IgD-negative memory B cell (primary cell): ENCODE measurements around the gene EOLA1. TPM values are rescaled to one million over a fixed set of nuclear protein-coding genes. Genes with fewer than 3 reads are reported as not detected.
"Not testable (repeated sequence)": the region's sequence is repeated elsewhere in the genome, so short reads cannot be mapped to it uniquely, and the experiment has no call there.

Source experiments
- H3K27ac Mint-ChIP-seq, 3 donors: one replicate each; pipeline ENCODE4 v1.8.0; 2020 to 2022; ENCODE audit warnings: mild to moderate bottlenecking in 3 of 3, mixed read lengths in 3 of 3, moderate library complexity in 1 of 3
- H3K27me3 Mint-ChIP-seq: one replicate; pipeline ENCODE4 v1.8.0; 2021; ENCODE audit warnings: mixed read lengths
- H3K36me3 Mint-ChIP-seq: one replicate; pipeline ENCODE4 v1.8.0; 2020; ENCODE audit warnings: mild to moderate bottlenecking, mixed read lengths
- H3K4me1 Mint-ChIP-seq, 3 donors: one replicate each; pipeline ENCODE4 v1.8.0; 2020 to 2022; ENCODE audit warnings: mixed read lengths in 3 of 3, mild to moderate bottlenecking in 1 of 3
- H3K4me3 Mint-ChIP-seq, 4 donors: one replicate each; pipeline ENCODE4 v1.8.0; 2020 to 2022; ENCODE audit warnings: mild to moderate bottlenecking in 4 of 4, mixed read lengths in 4 of 4, moderate library complexity in 3 of 4
- H3K9me3 Mint-ChIP-seq, 3 donors: one replicate each; pipeline ENCODE4 v1.8.0; 2020 to 2021; ENCODE audit warnings: mixed read lengths in 3 of 3, mild to moderate bottlenecking in 1 of 3
- polyA plus RNA-seq: library from polyadenylated mRNA; unstranded; fragments of 300-500 nt; fragmentation: Illumina TruSeq; gene quantifications from one replicate; pipeline ENCODE4 v1.2.3, GENCODE V29; 2021

EOLA1 gene
- polyA plus RNA-seq, 1 donor from 2014 or later, result 19.0 TPM

- H3K4me3 Mint-ChIP-seq, result peak overlapping the region in 3 of 4 donors; percentile 51 to 68 (median 58)
- H3K9me3 Mint-ChIP-seq, result not testable (repeated sequence)
- peak overlapping the region; percentile 81 to 93 (median 93) for H3K27ac Mint-ChIP-seq
These were observed 14.9 kb upstream of the EOLA1 start for GRCh38 chrX:149525903-149526302.

GRCh38 chrX:149526318-149527033 lies 14.3 kb upstream of the EOLA1 start:
- not testable (repeated sequence) for H3K4me1 Mint-ChIP-seq, H3K36me3 Mint-ChIP-seq, H3K27me3 Mint-ChIP-seq, H3K9me3 Mint-ChIP-seq, H3K4me3 Mint-ChIP-seq
- H3K27ac Mint-ChIP-seq, result peak overlapping the region; percentile 81 to 93 (median 93)

More at GRCh38 chrX:149525903-149526302, 14.9 kb upstream of the EOLA1 start:
- H3K36me3 Mint-ChIP-seq, H3K4me1 Mint-ChIP-seq, H3K27me3 Mint-ChIP-seq: not testable (repeated sequence)

- Mint-ChIP-seq H3K27ac (peak overlapping the region in 2 of 3 donors; percentile 57 to 89), H3K9me3 (no peaks in the 10 kb centered on the region), H3K4me1 (peaks cover 0 to 10% (median 4%) of the 10 kb centered on the region in 3 donors), H3K4me3 (peak overlapping the region in 2 of 4 donors; percentile 27 to 38), H3K36me3 (peaks cover 2% of the 10 kb centered on the region), H3K27me3 (no peaks in the 10 kb centered on the region)
These were observed 13.1 kb upstream of the EOLA1 start for GRCh38 chrX:149527705-149528104.

GRCh38 chrX:149528381-149528780 lies 12.4 kb upstream of the EOLA1 start:
- Mint-ChIP-seq H3K27me3 (no peaks in the 10 kb centered on the region), H3K4me3 (no peak overlapping the region), H3K27ac (no peak overlapping the region), H3K36me3 (peaks cover 2% of the 10 kb centered on the region), H3K9me3 (no peaks in the 10 kb centered on the region), H3K4me1 (peaks cover 0 to 10% (median 4%) of the 10 kb centered on the region in 3 donors)

- H3K27me3 Mint-ChIP-seq, result peaks cover 2% of the 10 kb centered on the region
- H3K27ac Mint-ChIP-seq, result peak overlapping the region in 1 of 3 donors; percentile 26
- peaks cover 2% of the 10 kb centered on the region for H3K36me3 Mint-ChIP-seq
- peaks cover 0 to 10% (median 3%) of the 10 kb centered on the region in 3 donors for H3K4me1 Mint-ChIP-seq
- no peaks in the 10 kb centered on the region for H3K9me3 Mint-ChIP-seq
- H3K4me3 Mint-ChIP-seq, result no peak overlapping the region
These were observed 9.2 kb upstream of the EOLA1 start for GRCh38 chrX:149531599-149531998.

- H3K9me3 Mint-ChIP-seq, H3K27me3 Mint-ChIP-seq, H3K27ac Mint-ChIP-seq, H3K4me1 Mint-ChIP-seq, H3K36me3 Mint-ChIP-seq, H3K4me3 Mint-ChIP-seq: not testable (repeated sequence)
These were observed 7.9 kb upstream of the EOLA1 start for GRCh38 chrX:149532868-149533267.

GRCh38 chrX:149533999-149534398 lies 6.8 kb upstream of the EOLA1 start:
- not testable (repeated sequence) for H3K4me3 Mint-ChIP-seq, H3K27me3 Mint-ChIP-seq, H3K9me3 Mint-ChIP-seq, H3K27ac Mint-ChIP-seq, H3K36me3 Mint-ChIP-seq, H3K4me1 Mint-ChIP-seq

GRCh38 chrX:149534926-149535602 lies 5.7 kb upstream of the EOLA1 start:
- H3K36me3 Mint-ChIP-seq, H3K27me3 Mint-ChIP-seq, H3K4me3 Mint-ChIP-seq, H3K9me3 Mint-ChIP-seq, H3K4me1 Mint-ChIP-seq, H3K27ac Mint-ChIP-seq: not testable (repeated sequence)

GRCh38 chrX:149537474-149537873 lies 3.3 kb upstream of the EOLA1 start:
- H3K36me3 Mint-ChIP-seq, H3K9me3 Mint-ChIP-seq, H3K4me1 Mint-ChIP-seq, H3K4me3 Mint-ChIP-seq, H3K27me3 Mint-ChIP-seq: not testable (repeated sequence)
- H3K27ac Mint-ChIP-seq, result peak overlapping the region in 1 of 3 donors; percentile 30

- Mint-ChIP-seq H3K27me3 (peaks cover under 1% of the 10 kb centered on the region), H3K9me3 (peaks cover 0 to 2% (median 0%) of the 10 kb centered on the region in 3 donors), H3K4me1 (peaks cover 0 to 2% (median 0%) of the 10 kb centered on the region in 3 donors), H3K4me3 (peak overlapping the region; percentile 84 to 95 (median 92)), H3K36me3 (no peaks in the 10 kb centered on the region), H3K27ac (peak overlapping the region; percentile 79 to 98 (median 92))
These were observed 1.3 kb upstream of the EOLA1 start for GRCh38 chrX:149539283-149540130.

GRCh38 chrX:149540131-149540620 lies 636 bp upstream of the EOLA1 start:
- Mint-ChIP-seq H3K9me3 (peaks cover 0 to 2% (median 0%) of the 10 kb centered on the region in 3 donors), H3K4me1 (peaks cover 0 to 2% (median 0%) of the 10 kb centered on the region in 3 donors), H3K27ac (peak overlapping the region; percentile 79 to 99 (median 98)), H3K4me3 (peak overlapping the region; percentile 90 to 97 (median 94)), H3K36me3 (no peaks in the 10 kb centered on the region), H3K27me3 (no peaks in the 10 kb centered on the region)

- Mint-ChIP-seq H3K27ac (peak overlapping the region; percentile 79 to 99 (median 98)), H3K9me3 (peaks cover 0 to 2% (median 0%) of the 10 kb centered on the region in 3 donors), H3K27me3 (no peaks in the 10 kb centered on the region), H3K36me3 (no peaks in the 10 kb centered on the region), H3K4me3 (peak overlapping the region; percentile 65 to 97 (median 93)), H3K4me1 (peaks cover 0 to 2% (median 0%) of the 10 kb centered on the region in 3 donors)
These were observed 772 bp downstream of the EOLA1 start for GRCh38 chrX:149541521-149542047.

GRCh38 chrX:149545545-149546543 lies 5.0 kb downstream of the EOLA1 start:
- H3K36me3 Mint-ChIP-seq, H3K4me1 Mint-ChIP-seq, H3K27me3 Mint-ChIP-seq, H3K4me3 Mint-ChIP-seq, H3K9me3 Mint-ChIP-seq: not testable (repeated sequence)
- H3K27ac Mint-ChIP-seq, result peak overlapping the region in 1 of 3 donors; percentile 42

GRCh38 chrX:149546962-149547361 lies 6.2 kb downstream of the EOLA1 start:
- not testable (repeated sequence) for H3K27ac Mint-ChIP-seq, H3K9me3 Mint-ChIP-seq, H3K36me3 Mint-ChIP-seq, H3K4me3 Mint-ChIP-seq, H3K27me3 Mint-ChIP-seq, H3K4me1 Mint-ChIP-seq
